Astrocyte (in vitro differentiated cells and primary cell): Measurements from ENCODE around the gene GATB. TPM values are rescaled to one million over a fixed set of nuclear protein-coding genes. Genes with fewer than 3 reads are reported as not detected.
A peak's percentile ranks its signal among the peaks of the same experiment; 100 is the strongest.

Experiments used
- DNase-seq: peaks from one replicate; pipeline ENCODE4 v3.0.0-alpha.2; 2010; ENCODE audit warnings: low read depth
- FAIRE-seq: peaks from 2 replicates; lab custom pipeline; 2011; peaks lifted over from hg19 to GRCh38; lab: Jason Lieb, UNC
- H2AFZ ChIP-seq: 2 replicates; pipeline ENCODE4 v1.6.0; 2012; ENCODE audit warnings: low read depth, low read length, inconsistent platforms
- H3K27ac ChIP-seq: 2 replicates; pipeline ENCODE4 v1.5.1; 2011; ENCODE audit warnings: low read depth, low read length, inconsistent platforms
- H3K27me3 ChIP-seq: 2 replicates; pipeline ENCODE4 v1.6.0; 2011; ENCODE audit warnings: low read length, inconsistent platforms; ENCODE audit not compliant: insufficient read depth
- H3K36me3 ChIP-seq: 2 replicates; pipeline ENCODE4 v1.5.1; 2011; ENCODE audit warnings: low read length, inconsistent platforms; ENCODE audit not compliant: insufficient read depth
- H3K4me1 ChIP-seq: 2 replicates; pipeline ENCODE4 v1.5.1; 2011; ENCODE audit warnings: low read length, inconsistent platforms; ENCODE audit not compliant: insufficient read depth
- H3K4me2 ChIP-seq: 2 replicates; pipeline ENCODE4 v1.6.0; 2012; ENCODE audit warnings: low read length, inconsistent platforms
- H3K4me3 ChIP-seq: 2 replicates; pipeline ENCODE4 v1.5.1; 2011; ENCODE audit warnings: low read depth, mild to moderate bottlenecking, low read length, inconsistent platforms; ENCODE audit not compliant: insufficient read depth
- H3K79me2 ChIP-seq: 2 replicates; pipeline ENCODE4 v1.6.0; 2012; ENCODE audit warnings: mild to moderate bottlenecking, low read length, inconsistent platforms; ENCODE audit not compliant: insufficient read depth
- H3K9ac ChIP-seq: 2 replicates; pipeline ENCODE4 v1.6.0; 2012; ENCODE audit warnings: mild to moderate bottlenecking, low read length, inconsistent platforms
- H3K9me3 ChIP-seq: 2 replicates; pipeline ENCODE4 v1.5.1; 2012; ENCODE audit warnings: low read depth, mild to moderate bottlenecking, low read length, inconsistent platforms; ENCODE audit not compliant: insufficient read depth
- H4K20me1 ChIP-seq: 2 replicates; pipeline ENCODE4 v1.6.0; 2012; ENCODE audit warnings: low read length, inconsistent platforms; ENCODE audit not compliant: insufficient read depth
- H3K27ac Mint-ChIP-seq: one replicate; pipeline ENCODE4 v1.8.0; 2021; ENCODE audit warnings: mild to moderate bottlenecking, mixed read lengths; ENCODE audit not compliant: unreplicated experiment
- H3K27me3 Mint-ChIP-seq: one replicate; pipeline ENCODE4 v1.8.0; 2021; ENCODE audit warnings: low read depth, mixed read lengths; ENCODE audit not compliant: unreplicated experiment
- H3K36me3 Mint-ChIP-seq: one replicate; pipeline ENCODE4 v1.8.0; 2021; ENCODE audit warnings: low read depth, mixed read lengths; ENCODE audit not compliant: unreplicated experiment
- H3K4me1 Mint-ChIP-seq: one replicate; pipeline ENCODE4 v1.8.0; 2021; ENCODE audit warnings: low read depth, mixed read lengths; ENCODE audit not compliant: unreplicated experiment
- H3K4me3 Mint-ChIP-seq: one replicate; pipeline ENCODE4 v1.8.0; 2021; ENCODE audit warnings: mild to moderate bottlenecking, moderate library complexity, mixed read lengths; ENCODE audit not compliant: unreplicated experiment
- H3K9me3 Mint-ChIP-seq: one replicate; pipeline ENCODE4 v1.8.0; 2021; ENCODE audit warnings: mild to moderate bottlenecking, mixed read lengths; ENCODE audit not compliant: unreplicated experiment
- CTCF ChIP-seq: IDR thresholded peaks from 2 replicates; pipeline ENCODE4 v1.5.1; 2011; ENCODE audit warnings: low read depth, mild to moderate bottlenecking, inconsistent platforms, low read length, moderate library complexity; ENCODE audit not compliant: insufficient read depth
- EZH2 ChIP-seq: IDR thresholded peaks from 2 replicates; pipeline ENCODE4 v1.6.1; 2012; ENCODE audit warnings: mild to moderate bottlenecking, low read length, inconsistent platforms; ENCODE audit not compliant: insufficient read depth
- total RNA-seq: library from RNA; stranded (reverse); gene quantifications from 2 replicates; pipeline ENCODE4 v1.2.1, GENCODE V29; 2021

Gene GATB
- total RNA-seq, 1 donor from 2014 or later, result 20.8 TPM

- H3K79me2 ChIP-seq, result no peaks in the 10 kb centered on the region
- Mint-ChIP-seq H3K4me3 (no peak overlapping the region), H3K4me1 (peaks cover 11% of the 10 kb centered on the region), H3K9me3 (peaks cover 2% of the 10 kb centered on the region), H3K27ac (no peak overlapping the region), H3K27me3 (no peaks in the 10 kb centered on the region), H3K36me3 (peaks cover 7% of the 10 kb centered on the region)
- DNase-seq (peak; percentile 47), FAIRE-seq (peak; percentile 34)
- no peak overlapping the region for H3K4me3 ChIP-seq
- H3K9ac ChIP-seq, result no peak overlapping the region
- TF ChIP-seq CTCF (no peak), EZH2 (no peak)
- no peaks in the 10 kb centered on the region for H4K20me1 ChIP-seq
- H2AFZ ChIP-seq, result no peak overlapping the region
- H3K4me2 ChIP-seq, result no peak overlapping the region
- H3K36me3 ChIP-seq, result no peaks in the 10 kb centered on the region
- no peaks in the 10 kb centered on the region for H3K27me3 ChIP-seq
- H3K4me1 ChIP-seq, result no peaks in the 10 kb centered on the region
- H3K9me3 ChIP-seq, result no peaks in the 10 kb centered on the region
- H3K27ac ChIP-seq, result no peak overlapping the region
Observed at GRCh38 chr4:151727365-151727764, 33.4 kb downstream of the GATB start.

GRCh38 chr4:151725087-151725486 lies 35.7 kb downstream of the GATB start:
- peaks cover 3% of the 10 kb centered on the region for H3K36me3 Mint-ChIP-seq
- H3K27me3 ChIP-seq, result no peaks in the 10 kb centered on the region
- H3K36me3 ChIP-seq, result no peaks in the 10 kb centered on the region
- H3K9ac ChIP-seq, result no peak overlapping the region
- H3K4me1 ChIP-seq, result no peaks in the 10 kb centered on the region
- H4K20me1 ChIP-seq, result no peaks in the 10 kb centered on the region
- peaks cover 12% of the 10 kb centered on the region for H3K4me1 Mint-ChIP-seq
- H3K27ac Mint-ChIP-seq, result no peak overlapping the region
- no peaks in the 10 kb centered on the region for H3K27me3 Mint-ChIP-seq
- no peak overlapping the region for H3K4me3 ChIP-seq
- no peak overlapping the region for H2AFZ ChIP-seq
- H3K79me2 ChIP-seq, result no peaks in the 10 kb centered on the region
- H3K4me3 Mint-ChIP-seq, result no peak overlapping the region
- no peak overlapping the region for H3K4me2 ChIP-seq
- FAIRE-seq (no peak), DNase-seq (no peak)
- H3K9me3 ChIP-seq, result no peaks in the 10 kb centered on the region
- TF ChIP-seq CTCF (no peak), EZH2 (no peak)
- no peak overlapping the region for H3K27ac ChIP-seq
- H3K9me3 Mint-ChIP-seq, result no peaks in the 10 kb centered on the region

- H3K79me2 ChIP-seq, result no peaks in the 10 kb centered on the region
- no peaks in the 10 kb centered on the region for H3K9me3 ChIP-seq
- Mint-ChIP-seq H3K9me3 (no peaks in the 10 kb centered on the region), H3K27ac (no peak overlapping the region), H3K4me3 (no peak overlapping the region), H3K36me3 (peaks cover under 1% of the 10 kb centered on the region), H3K4me1 (peaks cover 13% of the 10 kb centered on the region), H3K27me3 (no peaks in the 10 kb centered on the region)
- H3K27ac ChIP-seq, result no peak overlapping the region
- H3K4me1 ChIP-seq, result peaks cover 3% of the 10 kb centered on the region
- no peak overlapping the region for H3K4me3 ChIP-seq
- DNase-seq, result no peak
- H3K9ac ChIP-seq, result no peak overlapping the region
- no peaks in the 10 kb centered on the region for H3K27me3 ChIP-seq
- no peaks in the 10 kb centered on the region for H3K36me3 ChIP-seq
- no peak overlapping the region for H3K4me2 ChIP-seq
- TF ChIP-seq CTCF, result no peak
- TF ChIP-seq EZH2, result no peak
- no peak for FAIRE-seq
- H4K20me1 ChIP-seq, result no peaks in the 10 kb centered on the region
- H2AFZ ChIP-seq, result no peak overlapping the region
Observed at GRCh38 chr4:151721916-151722315, 38.9 kb downstream of the GATB start.
